H4 (cell line): ENCODE results near the gene MAP2K7. TPM values are rescaled to one million over a fixed set of nuclear protein-coding genes. Genes with fewer than 3 reads are reported as not detected.

Experiments
- DNase-seq: peaks from one replicate; pipeline ENCODE4 v3.0.0-alpha.2; 2015; ENCODE audit warnings: low spot score
- total RNA-seq: library from RNA; depleted of rRNA; stranded (reverse); fragments of >200 nt; shearing (Covaris generic); gene quantifications from 2 replicates; pipeline ENCODE4 v1.2.3, GENCODE V29; 2014; rRNA removed

MAP2K7 gene
- total RNA-seq, 1 experiment from 2014 or later = 4.2 TPM

GRCh38 chr19:7962644-7963268 lies 59.1 kb downstream of the MAP2K7 start:
- DNase-seq = no peak

- no peak for DNase-seq
Measured at GRCh38 chr19:7963566-7963965, 59.9 kb downstream of the MAP2K7 start.

Other genes with a start within 250 kb of the MAP2K7 start
- not detected in 2 replicates for gene RETN, start 234.8 kb upstream of the MAP2K7 start, total RNA-seq
- gene MCEMP1, start 226.8 kb upstream of the MAP2K7 start, total RNA-seq = not detected in 2 replicates
- gene TRAPPC5, start 223.0 kb upstream of the MAP2K7 start, total RNA-seq = 90.6 and 139 TPM in 2 replicates
- gene FCER2, start 201.7 kb upstream of the MAP2K7 start, total RNA-seq = not detected in 2 replicates
- not detected in 2 replicates for gene CLEC4G, start 171.8 kb upstream of the MAP2K7 start, total RNA-seq
- gene CD209, start 156.3 kb upstream of the MAP2K7 start, total RNA-seq = 0.10 TPM in 1 of 2 replicates, not detected in the other
- not detected in 2 replicates for gene CLEC4M, start 140.6 kb upstream of the MAP2K7 start, total RNA-seq
- gene EVI5L, start 73.7 kb upstream of the MAP2K7 start, total RNA-seq = 7.9 and 12.6 TPM in 2 replicates
- gene PRR36, start 29.5 kb upstream of the MAP2K7 start, total RNA-seq = 0.04 TPM in 1 of 2 replicates, not detected in the other
- 2.4 and 2.6 TPM in 2 replicates for gene LRRC8E, start 15.4 kb upstream of the MAP2K7 start, total RNA-seq
- gene TGFBR3L, start 11.0 kb downstream of the MAP2K7 start, total RNA-seq = not detected in 2 replicates
- gene SNAPC2, start 16.5 kb downstream of the MAP2K7 start, total RNA-seq = 23.5 and 27.0 TPM in 2 replicates
- 3.6 and 11.5 TPM in 2 replicates for gene CTXN1, start 22.3 kb downstream of the MAP2K7 start, total RNA-seq
- 64.9 and 86.8 TPM in 2 replicates for gene TIMM44, start 39.8 kb downstream of the MAP2K7 start, total RNA-seq
- gene ELAVL1, start 101.8 kb downstream of the MAP2K7 start, total RNA-seq = 61.0 and 71.7 TPM in 2 replicates
- not detected in 2 replicates for gene CCL25, start 148.9 kb downstream of the MAP2K7 start, total RNA-seq
- not detected in 2 replicates for gene FBN3, start 245.7 kb downstream of the MAP2K7 start, total RNA-seq